ENCODE measurements around the gene RAP1GDS1.

DNA sequence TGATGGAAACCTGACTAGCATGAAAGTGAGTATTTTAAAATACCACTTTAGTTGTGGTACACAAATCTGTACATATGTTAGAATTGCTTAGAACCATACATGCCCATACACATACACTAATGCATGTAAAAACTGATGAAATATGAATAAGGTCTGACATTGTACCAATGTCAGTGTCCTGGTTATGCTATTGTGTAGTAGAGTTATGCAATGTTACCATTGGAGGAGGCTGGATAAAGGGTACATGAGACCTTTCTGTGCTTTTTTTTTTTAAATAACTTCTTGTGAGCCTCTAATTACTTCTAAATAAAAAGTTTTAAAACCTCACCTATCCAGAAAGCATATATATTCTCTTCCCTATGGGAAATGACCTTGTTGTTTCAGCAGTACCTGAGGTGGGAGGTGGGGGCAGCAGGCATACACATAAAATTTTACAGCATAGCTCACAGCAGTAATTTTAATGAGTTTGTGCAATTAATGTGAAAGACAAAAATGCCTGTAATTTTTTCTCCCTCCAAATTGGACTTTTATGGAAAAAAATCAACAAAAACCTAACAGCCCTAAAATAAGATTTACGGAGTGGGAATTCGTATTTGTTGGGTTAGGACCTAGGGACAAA lies 97.6 kb downstream of the RAP1GDS1 start:
- TF ChIP-seq POLR2A (IDR thresholded peaks at IDR 0.05) (no peak), CTCF (IDR thresholded peaks at IDR 0.05 in 8 of 11, conservative IDR thresholded peaks at IDR 0.05 in 3 of 11) (no peak)
